Heart right ventricle (tissue), 16 donors: Measurements from ENCODE around the gene NAA25. TPM values are rescaled to one million over a fixed set of nuclear protein-coding genes. Genes with fewer than 3 reads are reported as not detected.

Source experiments
- ATAC-seq, 8 donors: fragments of 200-7000 bp; cut with Tn5 transposase; one replicate each; pipeline ENCODE4 v1.9.1; 2020; ENCODE audit warnings: mild to moderate bottlenecking in 8 of 8, moderate library complexity in 8 of 8, moderate number of reproducible peaks in 1 of 8
- DNase-seq, 2 donors: peaks; one replicate each; pipeline ENCODE4 v3.0.0-alpha.2; 2020
- H3K27ac ChIP-seq, 10 donors: fragments of 200-600 bp; sonication (generic) in 2 of 10; one replicate each; pipeline versions ENCODE4 v1.5.0 to v1.8.0; 2020 to 2022; ENCODE audit warnings: mild to moderate bottlenecking in 3 of 10
- H3K27me3 ChIP-seq, 7 donors: fragments of 200-600 bp; one replicate each; pipeline ENCODE4 v1.8.0; 2021 to 2022; ENCODE audit warnings: mild to moderate bottlenecking in 2 of 7
- H3K36me3 ChIP-seq, 9 donors: fragments of 200-600 bp; sonication (generic) in 1 of 9; one replicate each; pipeline versions ENCODE4 v1.5.0 to v1.8.0; 2020 to 2022; ENCODE audit warnings: mild to moderate bottlenecking in 2 of 9
- H3K4me1 ChIP-seq, 9 donors: fragments of 200-600 bp; sonication (generic) in 1 of 9; one replicate each; pipeline versions ENCODE4 v1.5.0 to v1.8.0; 2020 to 2022; ENCODE audit warnings: mild to moderate bottlenecking in 4 of 9
- H3K4me3 ChIP-seq, 10 donors: fragments of 200-600 bp; sonication (generic) in 2 of 10; one replicate each; pipeline versions ENCODE4 v1.5.0 to v1.8.0; 2020 to 2022; ENCODE audit warnings: mild to moderate bottlenecking in 7 of 10, moderate library complexity in 2 of 10
- H3K9me3 ChIP-seq, 11 donors: fragments of 200-600 bp in 10 of 11; sonication (generic) in 2 of 11; one replicate each; pipeline versions ENCODE4 v1.5.0 to v1.8.0; 2013 to 2022; ENCODE audit warnings: mild to moderate bottlenecking in 2 of 11, control low read depth in 1 of 11, moderate library complexity in 1 of 11
- WGBS, 2 donors: extraction: QIAGEN DNeasy Blood & Tissue Kit; methylation state at CpG; one replicate each; pipeline ENCODE4 v1.1.7; 2013; ENCODE audit warnings: inconsistent platforms in 1 of 2; 5-methylcytosine and 5-hydroxymethylcytosine counted together
- intact Hi-C, 10 donors: fragments of 100-400 bp; cut with DNase I; formaldehyde crosslinking; loops; one replicate each; pipeline versions ENCODE4 v1.11.1 to v1.14.2; 2022
- microRNA-seq, 2 donors: library from miRNA; unstranded; fragments of <30 nt; microRNA quantifications; one replicate each; pipeline ENCODE4 v1.2.0, GENCODE V29; 2021
- polyA plus RNA-seq, 2 donors: library from polyadenylated mRNA; stranded (reverse); fragments of 200-250 nt; gene quantifications; one replicate each; pipeline ENCODE4 v1.2.3, GENCODE V29; 2013
- total RNA-seq, 10 donors: library from RNA; stranded (reverse); fragmentation: NEBNext Ultra II Directional in 3 of 10; extraction: Animal tissue kit (Norgen Biotek cat#: 25700) in 3 of 10; gene quantifications; one replicate each; pipeline versions ENCODE4 v1.2.1 to v1.2.4, GENCODE V29; 2021 to 2023
- TF ChIP-seq, protein P1 (sequence below), 9 donors: fragments of 200-600 bp; sonication (generic) in 2 of 9; IDR thresholded peaks; one replicate each; pipeline versions ENCODE4 v1.5.0 to v1.8.0; 2021 to 2022; ENCODE audit warnings: antibody characterized with exemption in 9 of 9, mild to moderate bottlenecking in 5 of 9, moderate library complexity in 1 of 9
- donor health status: Arrhythmogenic right ventricular cardiomyopathy.
- donor health status: ischemic (EF 13 %, LVEDD 7.1; RV severe dilation, severe dysfunction).
- donor health status: healthy with polysubstance abuse.
- donor health status: DM: no; HTN: yes; CAD: no.
- donor health status: DM: no; HTN: no; CAD: no.
- donor health status: ischemic (EF 25% LVEDD 6.9; RV normal size, moderate dysfunction).
- donor health status: ischemic (EF 25% LVEDD 5.7; RV mildly dilated, moderate dysfunction).
- donor health status: healthy.
- donor health status: DM: yes; HTN: yes; CAD: no.
- donor health status: Ischemic cardiomyopathy.
- donor health status: ischemic (EF 35%, LVEDD 5.7; RV mildly dilated, moderate dysfunction).
- donor health status: nonischemic (EF 11% LVEDD 7.7; RV severe dilation, severe dysfunction).
- donor health status: DM: yes; HTN: yes; CAD: no.
- donor health status: PGD.
- donor health status: ischemic (EF 29% LVEDD 5.4; RV normal size, mild dysfunction).
- donor health status: nonischemic (EF 23%, LVEDD 6.1; RV moderate dilation, normal function).

NAA25 gene
- total and polyA plus RNA-seq, 12 donors, result 3.6 to 26.3 (median 17.9) TPM

GRCh38 chr12:111980598-111980997, 128.0 kb downstream of the NAA25 start:
- Histone ChIP-seq H3K4me3 (no peak overlapping the region), H3K36me3 (peaks cover 0 to 39% (median 0%) of the 10 kb centered on the region in 9 donors), H3K4me1 (peaks cover 0 to 7% (median 0%) of the 10 kb centered on the region in 9 donors), H3K27me3 (no peaks in the 10 kb centered on the region), H3K27ac (no peak overlapping the region), H3K9me3 (no peaks in the 10 kb centered on the region)
- DNase-seq (no peak), ATAC-seq (no peak)
- intact Hi-C loops, result no loop called here
- TF ChIP-seq, protein P1, sequence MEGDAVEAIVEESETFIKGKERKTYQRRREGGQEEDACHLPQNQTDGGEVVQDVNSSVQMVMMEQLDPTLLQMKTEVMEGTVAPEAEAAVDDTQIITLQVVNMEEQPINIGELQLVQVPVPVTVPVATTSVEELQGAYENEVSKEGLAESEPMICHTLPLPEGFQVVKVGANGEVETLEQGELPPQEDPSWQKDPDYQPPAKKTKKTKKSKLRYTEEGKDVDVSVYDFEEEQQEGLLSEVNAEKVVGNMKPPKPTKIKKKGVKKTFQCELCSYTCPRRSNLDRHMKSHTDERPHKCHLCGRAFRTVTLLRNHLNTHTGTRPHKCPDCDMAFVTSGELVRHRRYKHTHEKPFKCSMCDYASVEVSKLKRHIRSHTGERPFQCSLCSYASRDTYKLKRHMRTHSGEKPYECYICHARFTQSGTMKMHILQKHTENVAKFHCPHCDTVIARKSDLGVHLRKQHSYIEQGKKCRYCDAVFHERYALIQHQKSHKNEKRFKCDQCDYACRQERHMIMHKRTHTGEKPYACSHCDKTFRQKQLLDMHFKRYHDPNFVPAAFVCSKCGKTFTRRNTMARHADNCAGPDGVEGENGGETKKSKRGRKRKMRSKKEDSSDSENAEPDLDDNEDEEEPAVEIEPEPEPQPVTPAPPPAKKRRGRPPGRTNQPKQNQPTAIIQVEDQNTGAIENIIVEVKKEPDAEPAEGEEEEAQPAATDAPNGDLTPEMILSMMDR (IDR thresholded peaks at IDR 0.05), result no peak
- 71 to 72% methylated on average over 5 of the region's 5 CpGs for WGBS, 2 donors

DNA sequence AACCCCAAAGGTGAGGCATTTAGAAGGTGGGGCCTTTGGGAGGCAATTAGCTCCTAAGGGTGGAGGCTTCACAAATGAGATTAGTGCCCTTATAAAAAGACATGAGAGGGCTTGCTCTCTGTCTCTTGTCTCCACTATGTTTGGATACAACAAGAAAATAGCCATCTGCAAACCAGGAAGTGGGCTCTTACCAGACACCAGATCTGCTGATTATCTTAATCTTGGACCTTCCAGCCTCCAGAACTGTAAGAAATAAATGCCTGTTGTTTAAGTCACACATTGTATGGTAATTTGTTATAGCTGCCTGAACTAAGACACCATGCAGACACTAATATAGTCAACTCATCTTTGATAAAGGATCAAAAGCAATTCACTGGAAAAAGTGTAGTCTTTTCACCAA, 130.0 kb downstream of the NAA25 start:
- intact Hi-C loops, result no loop called here
- ATAC-seq (no peak), DNase-seq (no peak)
- Histone ChIP-seq H3K4me3 (no peak overlapping the region), H3K36me3 (peaks cover 0 to 38% (median 0%) of the 10 kb centered on the region in 9 donors), H3K4me1 (peaks cover 0 to 7% (median 0%) of the 10 kb centered on the region in 9 donors), H3K27me3 (no peaks in the 10 kb centered on the region), H3K9me3 (no peaks in the 10 kb centered on the region), H3K27ac (no peak overlapping the region)
- TF ChIP-seq, protein P1 (IDR thresholded peaks at IDR 0.05), result no peak

- no peaks in the 10 kb centered on the region for H3K27me3 ChIP-seq
- no peak overlapping the region for H3K27ac ChIP-seq
- intact Hi-C loops, result no loop called here
- peaks cover 0 to 7% (median 0%) of the 10 kb centered on the region in 9 donors for H3K4me1 ChIP-seq
- ATAC-seq (no peak), DNase-seq (no peak)
- H3K4me3 ChIP-seq, result no peak overlapping the region
- H3K9me3 ChIP-seq, result peaks cover 0 to 2% (median 0%) of the 10 kb centered on the region in 11 donors
- peaks cover 0 to 34% (median 0%) of the 10 kb centered on the region in 9 donors for H3K36me3 ChIP-seq
- TF ChIP-seq, protein P1 (IDR thresholded peaks at IDR 0.05), result no peak
These were observed 131.7 kb downstream of the NAA25 start for GRCh38 chr12:111976860-111977259.

Small RNAs within 50 kb of the gene (microRNA-seq; reads per million reads assigned to microRNA genes)
- gene MIR3657, result 0 reads per million in 2 donors

Other genes starting within 250 kb of the NAA25 start
- 10 to 100 TPM; 31.2 to 54.1 (median 40.7) TPM for gene TMEM116, start 95.6 kb downstream of the NAA25 start, total RNA-seq
- gene TMEM116, start 95.6 kb downstream of the NAA25 start, polyA plus RNA-seq, result 10 to 100 TPM; 13.3 to 33.7 TPM
- 10 to 100 TPM; 36.3 to 77.4 (median 46.6) TPM for gene ERP29, start 95.4 kb downstream of the NAA25 start, total RNA-seq
- gene ERP29, start 95.4 kb downstream of the NAA25 start, polyA plus RNA-seq, result 10 to 100 TPM; 39.4 to 58.2 TPM
- gene TRAFD1, start 16.8 kb upstream of the NAA25 start, total RNA-seq, result 10 to 100 TPM; 14.7 to 72.5 (median 27.7) TPM
- gene TRAFD1, start 16.8 kb upstream of the NAA25 start, polyA plus RNA-seq, result 10 to 100 TPM in 1 of 2 donors, 1 to 10 TPM in 1; 7.8 to 18.1 TPM